A204.1 (cell line): ENCODE measurements around the gene ZNF57.
"Not testable (repeated sequence)": the region's sequence is repeated elsewhere in the genome, so short reads cannot be mapped to it uniquely, and the experiment has no call there.

Experiments
- FAIRE-seq: peaks from 2 replicates; lab custom pipeline; 2012; peaks lifted over from hg19 to GRCh38; lab: Jason Lieb, UNC

The ZNF57 gene

GRCh38 chr19:2896694-2897093, 4.0 kb upstream of the ZNF57 start:
- no peak for FAIRE-seq

DNA sequence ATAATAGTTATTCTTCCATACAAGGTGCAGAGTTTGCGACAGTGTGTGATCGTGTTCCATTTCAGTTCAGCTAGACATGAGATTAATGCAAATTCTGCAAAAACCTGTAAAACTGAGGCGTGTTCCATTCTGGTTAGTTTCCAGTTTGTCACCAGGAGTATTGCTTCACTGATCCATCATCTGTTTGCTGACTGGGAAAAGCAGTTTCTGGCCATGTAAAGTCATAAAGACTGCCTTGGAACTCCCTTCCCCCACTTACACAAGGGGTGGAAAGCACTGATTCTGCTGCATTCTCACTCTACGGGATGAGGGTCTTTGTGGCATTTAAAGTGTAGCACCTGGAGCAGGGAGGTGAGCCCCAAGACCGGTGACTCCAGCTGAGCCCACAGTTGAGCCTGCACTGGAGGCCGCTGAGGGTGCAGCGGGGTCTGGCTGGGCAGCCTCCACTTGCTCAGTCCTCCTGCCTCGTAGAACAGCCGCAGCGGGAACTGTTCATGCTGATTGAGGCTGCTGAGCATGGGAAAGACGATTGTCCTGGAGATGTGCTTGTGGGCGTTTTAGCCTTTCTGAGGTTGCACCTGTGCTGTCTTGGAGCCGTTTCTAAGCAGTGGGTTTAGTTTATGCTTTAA, 2.0 kb downstream of the ZNF57 start:
- FAIRE-seq = no peak

GRCh38 chr19:2903326-2903725, 2.6 kb downstream of the ZNF57 start:
- FAIRE-seq = not testable (repeated sequence)

GRCh38 chr19:2905918-2906519, 5.3 kb downstream of the ZNF57 start:
- no peak for FAIRE-seq

- no peak for FAIRE-seq
Observed at GRCh38 chr19:2906631-2907195, 6.0 kb downstream of the ZNF57 start.

- no peak for FAIRE-seq
Observed at GRCh38 chr19:2912306-2912705, 11.6 kb downstream of the ZNF57 start.

- FAIRE-seq = no peak
Observed at GRCh38 chr19:2917275-2918184, 16.8 kb downstream of the ZNF57 start.

- FAIRE-seq = no peak
Observed at GRCh38 chr19:2922987-2923386, 22.3 kb downstream of the ZNF57 start.

DNA sequence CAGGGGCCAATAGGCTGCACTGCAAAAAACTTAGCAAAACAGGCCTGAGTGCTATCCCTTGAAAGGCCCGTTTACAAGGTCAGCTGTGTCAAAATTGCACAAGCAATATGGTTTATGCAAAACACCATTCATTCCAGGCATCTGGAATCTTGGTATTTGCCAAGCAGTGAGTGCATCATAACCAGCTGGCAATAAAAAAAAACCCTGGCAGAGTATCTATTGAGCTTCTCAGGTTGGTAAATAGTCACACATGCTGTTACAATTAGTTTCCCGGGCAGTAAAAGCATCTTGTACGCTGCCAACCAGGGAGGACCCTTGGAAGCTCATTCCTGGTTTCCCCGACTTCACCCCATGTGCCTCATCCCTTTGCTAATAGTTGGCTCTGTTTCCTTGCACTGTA, 22.8 kb downstream of the ZNF57 start:
- no peak for FAIRE-seq

GRCh38 chr19:2926341-2927031, 25.8 kb downstream of the ZNF57 start:
- FAIRE-seq = no peak

DNA sequence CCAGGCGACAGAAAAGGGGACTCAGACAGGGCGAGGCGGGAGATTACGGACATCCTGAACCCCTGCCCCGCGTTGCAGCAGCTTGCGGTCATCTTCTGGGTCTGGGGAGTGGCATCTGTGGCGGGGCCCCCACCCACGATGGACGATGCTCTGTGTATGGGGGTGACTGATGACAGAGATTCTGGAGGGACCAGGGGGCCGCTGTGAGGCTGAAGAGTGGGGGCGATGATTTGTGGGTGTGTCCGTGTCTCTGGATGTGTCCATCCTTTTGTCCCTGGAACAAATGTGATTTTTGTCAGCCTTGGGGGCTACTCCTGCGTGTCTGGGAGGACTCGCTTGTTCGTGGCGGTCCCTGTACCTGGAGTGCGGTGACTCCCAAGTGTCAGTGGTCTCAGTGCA, 26.3 kb downstream of the ZNF57 start:
- FAIRE-seq = no peak

DNA sequence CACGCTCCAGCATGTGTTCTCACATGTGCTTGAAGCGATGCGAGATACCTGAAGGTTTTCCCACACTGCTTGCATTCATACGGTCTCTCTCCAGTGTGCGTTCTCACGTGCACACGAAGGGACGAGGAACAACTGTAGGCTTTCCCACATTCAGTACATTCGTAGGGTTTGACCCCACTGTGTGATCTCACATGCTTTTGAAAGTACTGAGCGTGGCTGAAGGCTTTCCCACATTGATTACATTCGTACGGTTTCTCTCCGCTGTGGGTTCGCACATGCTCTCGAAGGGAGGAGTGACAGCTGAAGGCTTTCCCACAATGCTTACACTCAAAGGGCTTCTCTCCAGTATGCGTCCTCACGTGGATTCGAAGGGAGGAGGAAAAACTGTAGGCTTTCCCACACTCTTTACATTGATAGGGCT, 32.8 kb downstream of the ZNF57 start:
- FAIRE-seq = no peak

DNA sequence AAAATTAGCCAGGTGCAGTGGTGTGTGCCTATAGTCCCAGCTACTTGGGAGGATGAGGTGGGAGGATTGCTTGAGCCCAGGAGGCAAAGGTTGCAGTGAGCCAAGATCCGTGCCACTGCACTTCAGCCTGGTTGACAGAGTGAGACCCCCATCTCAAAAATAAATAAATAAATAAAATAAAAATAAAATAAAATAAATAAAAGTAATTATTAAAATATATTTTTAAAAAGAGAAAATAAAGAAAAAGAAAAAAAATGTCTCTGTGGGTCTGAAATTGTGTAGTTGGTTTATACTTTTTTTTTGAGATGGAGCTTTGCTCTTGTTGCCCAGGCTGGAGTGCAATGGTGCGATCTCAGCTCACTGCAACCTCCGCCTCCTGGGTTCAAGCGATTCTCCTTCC, 35.1 kb downstream of the ZNF57 start:
- not testable (repeated sequence) for FAIRE-seq

GRCh38 chr19:2942928-2943640, 42.4 kb downstream of the ZNF57 start:
- FAIRE-seq = no peak

DNA sequence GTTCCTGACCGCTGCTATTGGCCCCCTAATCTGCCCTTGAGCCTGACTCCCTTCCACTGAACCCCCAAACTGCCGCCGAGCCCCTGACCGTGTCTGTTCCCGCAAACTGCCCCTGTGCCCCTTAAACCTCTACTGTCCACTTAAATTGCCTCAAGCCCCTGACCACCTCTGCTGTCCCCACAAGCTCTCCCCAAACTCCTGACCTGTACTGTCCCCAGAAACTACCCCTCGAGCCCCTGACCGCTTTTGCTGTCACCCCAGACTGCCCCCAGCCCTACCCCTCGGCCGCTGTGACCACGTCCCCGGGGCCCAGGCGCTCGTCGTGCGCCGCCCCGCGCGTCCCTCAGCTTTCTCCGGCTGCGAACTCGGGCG, 43.7 kb downstream of the ZNF57 start:
- FAIRE-seq = no peak

GRCh38 chr19:2944775-2945574, 44.2 kb downstream of the ZNF57 start, which contains the start of gene ZNF77:
ZNF77 (minus strand) TSS chr19:2944971; CDS start chr19:2944840, 131 bp downstream.
- FAIRE-seq = peak; percentile 99

- FAIRE-seq = no peak
Observed at GRCh38 chr19:2945575-2946184, 45.0 kb downstream of the ZNF57 start.

DNA sequence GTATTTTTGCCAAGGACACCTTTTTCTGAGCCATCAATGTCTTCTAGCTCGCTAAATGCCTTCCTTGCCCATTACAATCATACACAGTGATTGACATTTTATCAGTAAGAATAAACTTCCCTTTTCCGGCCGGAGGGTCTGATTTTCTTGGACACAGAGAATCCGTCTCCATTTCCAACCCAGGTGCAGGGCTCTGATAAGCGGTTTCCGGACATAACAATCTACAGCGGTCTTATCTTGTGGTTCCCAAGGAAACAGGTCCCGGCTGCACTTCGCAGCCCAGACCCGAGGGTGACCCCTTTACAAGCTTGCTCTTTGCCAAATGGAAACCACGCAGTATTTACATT, 49.2 kb downstream of the ZNF57 start:
- FAIRE-seq = no peak

- FAIRE-seq = peak; percentile 99
Observed at GRCh38 chr19:2950286-2951124, 49.8 kb downstream of the ZNF57 start.
